HepG2 (cell line): ENCODE results near the gene ARHGEF12. TPM values are rescaled to one million over a fixed set of nuclear protein-coding genes. Genes with fewer than 3 reads are reported as not detected.

ENCODE experiments used
- GATAD2A ChIP-seq: IDR thresholded peaks from 2 replicates; pipeline ENCODE4 v1.6.1; 2016
- NCOA5 ChIP-seq: sonication (generic); formaldehyde crosslinking; IDR thresholded peaks from 2 replicates; pipeline ENCODE4 v1.4.0; 2020; ENCODE audit warnings: missing genetic modification reagents
- RBM39 ChIP-seq: fragments of 200-400 bp; formaldehyde crosslinking; IDR thresholded peaks from one replicate; pipeline ENCODE4 v1.6.1; 2018; ENCODE audit warnings: antibody characterized with exemption, mild to moderate bottlenecking, low read depth, low read length; ENCODE audit not compliant: poor library complexity, severe bottlenecking
- SETDB1 ChIP-seq: sonication (generic); formaldehyde crosslinking; IDR thresholded peaks from 2 replicates; pipeline ENCODE4 v1.5.1; 2020; ENCODE audit warnings: missing genetic modification reagents, mild to moderate bottlenecking, borderline replicate concordance
- SIN3B ChIP-seq: fragments of 150-350 bp; IDR thresholded peaks from 2 replicates; pipeline ENCODE4 v1.6.1; 2014; ENCODE audit warnings: low read length
- polyA plus RNA-seq, 8 experiments: library from polyadenylated mRNA; depleted of rRNA in 3 of 8; stranded (reverse) in 7 of 8; unstranded in 1 of 8; fragments of >200 nt; fragmentation: Illumina TruSeq in 4 of 8; extraction: Trizol in 4 of 8; gene quantifications; 2 replicates each; pipeline versions ENCODE4 v1.2.1 to v1.2.3, GENCODE V29; 2011 to 2016; ENCODE audit warnings: low read depth in 4 of 8, missing spikeins in 1 of 8, mixed read lengths in 1 of 8; ENCODE audit not compliant: insufficient read depth in 1 of 8
- total RNA-seq, 5 experiments: library from RNA; depleted of rRNA; stranded (reverse); fragments of >200 nt; fragmentation: Illumina TruSeq; extraction: Trizol; gene quantifications; 2 replicates each; pipeline ENCODE4 v1.2.3, GENCODE V29; 2016; ENCODE audit warnings: low read depth in 1 of 5
- TF ChIP-seq, protein P1 (sequence below): sonication (generic); formaldehyde crosslinking; IDR thresholded peaks from 2 replicates; pipeline ENCODE4 v1.9.0; 2021; ENCODE audit warnings: mild to moderate bottlenecking, missing genetic modification reagents
- TF ChIP-seq, protein P2 (sequence below): sonication (generic); formaldehyde crosslinking; IDR thresholded peaks from 2 replicates; pipeline ENCODE4 v1.4.0; 2020; ENCODE audit warnings: missing genetic modification reagents
- TF ChIP-seq, protein P3 (sequence below), 2 experiments: IDR thresholded peaks; 2 replicates each; pipeline ENCODE4 v1.6.1; 2011 to 2012; ENCODE audit warnings: low read length in 2 of 2, borderline replicate concordance in 1 of 2, low read depth in 1 of 2, mild to moderate bottlenecking in 1 of 2, moderate library complexity in 1 of 2
- TF ChIP-seq, protein P4 (sequence below): sonication (generic); formaldehyde crosslinking; IDR thresholded peaks from 2 replicates; pipeline ENCODE4 v1.4.0; 2020; ENCODE audit warnings: mild to moderate bottlenecking, missing genetic modification reagents
- TF ChIP-seq, protein P5 (sequence below): sonication (generic); formaldehyde crosslinking; IDR thresholded peaks from 2 replicates; pipeline ENCODE4 v1.5.0; 2020; ENCODE audit warnings: missing genetic modification reagents

ARHGEF12 gene
- total and polyA plus RNA-seq, 2 of the 13 experiments (the other 11 are each of a cell fraction or from before 2014, with no cell fraction given) = 17.9 to 54.4 TPM

DNA sequence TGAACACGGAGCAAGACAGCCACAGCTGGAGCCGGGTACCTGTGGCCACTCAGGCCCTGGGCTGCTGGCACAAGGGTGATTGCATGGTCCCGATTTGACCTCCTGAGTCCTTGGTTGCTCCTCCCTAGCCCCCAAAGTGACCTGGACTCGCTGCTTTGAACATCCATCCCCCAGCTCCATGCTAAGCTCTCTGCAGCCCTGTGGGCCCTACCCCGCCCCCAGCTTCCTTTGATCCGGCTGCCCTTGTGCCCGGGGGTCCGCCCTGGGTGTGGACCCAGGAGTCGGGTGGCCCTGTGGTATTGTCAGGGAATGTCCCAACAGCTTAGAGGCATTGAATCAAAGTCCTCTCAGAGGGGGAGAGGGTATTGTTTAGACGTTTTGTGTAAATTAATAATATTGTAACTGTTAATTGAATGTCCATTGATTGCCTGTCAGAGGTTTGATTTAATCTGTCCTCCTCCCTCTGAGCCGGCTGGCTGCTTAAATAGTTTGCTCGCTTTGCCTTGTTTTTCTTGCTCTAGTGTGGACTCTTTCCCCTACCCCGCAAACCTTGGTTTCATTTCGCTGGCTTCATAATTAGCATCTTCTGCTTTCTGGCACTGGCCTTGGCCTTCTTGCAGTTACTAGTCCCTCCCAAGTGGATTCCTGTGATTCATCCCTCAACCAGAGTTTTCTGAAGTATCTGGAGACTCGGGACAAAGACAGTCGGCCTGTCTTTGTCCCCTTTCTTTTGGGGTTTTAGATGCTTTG is 196.0 kb downstream of the ARHGEF12 start (continued):
- TF ChIP-seq, protein P1, sequence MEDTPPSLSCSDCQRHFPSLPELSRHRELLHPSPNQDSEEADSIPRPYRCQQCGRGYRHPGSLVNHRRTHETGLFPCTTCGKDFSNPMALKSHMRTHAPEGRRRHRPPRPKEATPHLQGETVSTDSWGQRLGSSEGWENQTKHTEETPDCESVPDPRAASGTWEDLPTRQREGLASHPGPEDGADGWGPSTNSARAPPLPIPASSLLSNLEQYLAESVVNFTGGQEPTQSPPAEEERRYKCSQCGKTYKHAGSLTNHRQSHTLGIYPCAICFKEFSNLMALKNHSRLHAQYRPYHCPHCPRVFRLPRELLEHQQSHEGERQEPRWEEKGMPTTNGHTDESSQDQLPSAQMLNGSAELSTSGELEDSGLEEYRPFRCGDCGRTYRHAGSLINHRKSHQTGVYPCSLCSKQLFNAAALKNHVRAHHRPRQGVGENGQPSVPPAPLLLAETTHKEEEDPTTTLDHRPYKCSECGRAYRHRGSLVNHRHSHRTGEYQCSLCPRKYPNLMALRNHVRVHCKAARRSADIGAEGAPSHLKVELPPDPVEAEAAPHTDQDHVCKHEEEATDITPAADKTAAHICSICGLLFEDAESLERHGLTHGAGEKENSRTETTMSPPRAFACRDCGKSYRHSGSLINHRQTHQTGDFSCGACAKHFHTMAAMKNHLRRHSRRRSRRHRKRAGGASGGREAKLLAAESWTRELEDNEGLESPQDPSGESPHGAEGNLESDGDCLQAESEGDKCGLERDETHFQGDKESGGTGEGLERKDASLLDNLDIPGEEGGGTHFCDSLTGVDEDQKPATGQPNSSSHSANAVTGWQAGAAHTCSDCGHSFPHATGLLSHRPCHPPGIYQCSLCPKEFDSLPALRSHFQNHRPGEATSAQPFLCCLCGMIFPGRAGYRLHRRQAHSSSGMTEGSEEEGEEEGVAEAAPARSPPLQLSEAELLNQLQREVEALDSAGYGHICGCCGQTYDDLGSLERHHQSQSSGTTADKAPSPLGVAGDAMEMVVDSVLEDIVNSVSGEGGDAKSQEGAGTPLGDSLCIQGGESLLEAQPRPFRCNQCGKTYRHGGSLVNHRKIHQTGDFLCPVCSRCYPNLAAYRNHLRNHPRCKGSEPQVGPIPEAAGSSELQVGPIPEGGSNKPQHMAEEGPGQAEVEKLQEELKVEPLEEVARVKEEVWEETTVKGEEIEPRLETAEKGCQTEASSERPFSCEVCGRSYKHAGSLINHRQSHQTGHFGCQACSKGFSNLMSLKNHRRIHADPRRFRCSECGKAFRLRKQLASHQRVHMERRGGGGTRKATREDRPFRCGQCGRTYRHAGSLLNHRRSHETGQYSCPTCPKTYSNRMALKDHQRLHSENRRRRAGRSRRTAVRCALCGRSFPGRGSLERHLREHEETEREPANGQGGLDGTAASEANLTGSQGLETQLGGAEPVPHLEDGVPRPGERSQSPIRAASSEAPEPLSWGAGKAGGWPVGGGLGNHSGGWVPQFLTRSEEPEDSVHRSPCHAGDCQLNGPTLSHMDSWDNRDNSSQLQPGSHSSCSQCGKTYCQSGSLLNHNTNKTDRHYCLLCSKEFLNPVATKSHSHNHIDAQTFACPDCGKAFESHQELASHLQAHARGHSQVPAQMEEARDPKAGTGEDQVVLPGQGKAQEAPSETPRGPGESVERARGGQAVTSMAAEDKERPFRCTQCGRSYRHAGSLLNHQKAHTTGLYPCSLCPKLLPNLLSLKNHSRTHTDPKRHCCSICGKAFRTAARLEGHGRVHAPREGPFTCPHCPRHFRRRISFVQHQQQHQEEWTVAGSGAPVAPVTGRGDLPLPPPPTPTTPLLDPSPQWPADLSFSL (CRISPR knock-in tag) = no peak
- no peak for TF ChIP-seq SIN3B
- TF ChIP-seq, protein P2, sequence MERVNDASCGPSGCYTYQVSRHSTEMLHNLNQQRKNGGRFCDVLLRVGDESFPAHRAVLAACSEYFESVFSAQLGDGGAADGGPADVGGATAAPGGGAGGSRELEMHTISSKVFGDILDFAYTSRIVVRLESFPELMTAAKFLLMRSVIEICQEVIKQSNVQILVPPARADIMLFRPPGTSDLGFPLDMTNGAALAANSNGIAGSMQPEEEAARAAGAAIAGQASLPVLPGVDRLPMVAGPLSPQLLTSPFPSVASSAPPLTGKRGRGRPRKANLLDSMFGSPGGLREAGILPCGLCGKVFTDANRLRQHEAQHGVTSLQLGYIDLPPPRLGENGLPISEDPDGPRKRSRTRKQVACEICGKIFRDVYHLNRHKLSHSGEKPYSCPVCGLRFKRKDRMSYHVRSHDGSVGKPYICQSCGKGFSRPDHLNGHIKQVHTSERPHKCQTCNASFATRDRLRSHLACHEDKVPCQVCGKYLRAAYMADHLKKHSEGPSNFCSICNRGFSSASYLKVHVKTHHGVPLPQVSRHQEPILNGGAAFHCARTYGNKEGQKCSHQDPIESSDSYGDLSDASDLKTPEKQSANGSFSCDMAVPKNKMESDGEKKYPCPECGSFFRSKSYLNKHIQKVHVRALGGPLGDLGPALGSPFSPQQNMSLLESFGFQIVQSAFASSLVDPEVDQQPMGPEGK (CRISPR knock-in tag) = peak; percentile 65; the same call in 1 of the 2 replicates
- TF ChIP-seq, protein P3, sequence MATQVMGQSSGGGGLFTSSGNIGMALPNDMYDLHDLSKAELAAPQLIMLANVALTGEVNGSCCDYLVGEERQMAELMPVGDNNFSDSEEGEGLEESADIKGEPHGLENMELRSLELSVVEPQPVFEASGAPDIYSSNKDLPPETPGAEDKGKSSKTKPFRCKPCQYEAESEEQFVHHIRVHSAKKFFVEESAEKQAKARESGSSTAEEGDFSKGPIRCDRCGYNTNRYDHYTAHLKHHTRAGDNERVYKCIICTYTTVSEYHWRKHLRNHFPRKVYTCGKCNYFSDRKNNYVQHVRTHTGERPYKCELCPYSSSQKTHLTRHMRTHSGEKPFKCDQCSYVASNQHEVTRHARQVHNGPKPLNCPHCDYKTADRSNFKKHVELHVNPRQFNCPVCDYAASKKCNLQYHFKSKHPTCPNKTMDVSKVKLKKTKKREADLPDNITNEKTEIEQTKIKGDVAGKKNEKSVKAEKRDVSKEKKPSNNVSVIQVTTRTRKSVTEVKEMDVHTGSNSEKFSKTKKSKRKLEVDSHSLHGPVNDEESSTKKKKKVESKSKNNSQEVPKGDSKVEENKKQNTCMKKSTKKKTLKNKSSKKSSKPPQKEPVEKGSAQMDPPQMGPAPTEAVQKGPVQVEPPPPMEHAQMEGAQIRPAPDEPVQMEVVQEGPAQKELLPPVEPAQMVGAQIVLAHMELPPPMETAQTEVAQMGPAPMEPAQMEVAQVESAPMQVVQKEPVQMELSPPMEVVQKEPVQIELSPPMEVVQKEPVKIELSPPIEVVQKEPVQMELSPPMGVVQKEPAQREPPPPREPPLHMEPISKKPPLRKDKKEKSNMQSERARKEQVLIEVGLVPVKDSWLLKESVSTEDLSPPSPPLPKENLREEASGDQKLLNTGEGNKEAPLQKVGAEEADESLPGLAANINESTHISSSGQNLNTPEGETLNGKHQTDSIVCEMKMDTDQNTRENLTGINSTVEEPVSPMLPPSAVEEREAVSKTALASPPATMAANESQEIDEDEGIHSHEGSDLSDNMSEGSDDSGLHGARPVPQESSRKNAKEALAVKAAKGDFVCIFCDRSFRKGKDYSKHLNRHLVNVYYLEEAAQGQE (IDR thresholded peaks at IDR 0.05; ENCODE audit: borderline replicate concordance in 1 of 2, low read depth in 1 of 2, low read length in 2 of 2) = no peak
- TF ChIP-seq SETDB1 (CRISPR knock-in tag) = no peak
- TF ChIP-seq GATAD2A = peak; percentile 62; the same call in 1 of the 2 replicates
- TF ChIP-seq, protein P4, sequence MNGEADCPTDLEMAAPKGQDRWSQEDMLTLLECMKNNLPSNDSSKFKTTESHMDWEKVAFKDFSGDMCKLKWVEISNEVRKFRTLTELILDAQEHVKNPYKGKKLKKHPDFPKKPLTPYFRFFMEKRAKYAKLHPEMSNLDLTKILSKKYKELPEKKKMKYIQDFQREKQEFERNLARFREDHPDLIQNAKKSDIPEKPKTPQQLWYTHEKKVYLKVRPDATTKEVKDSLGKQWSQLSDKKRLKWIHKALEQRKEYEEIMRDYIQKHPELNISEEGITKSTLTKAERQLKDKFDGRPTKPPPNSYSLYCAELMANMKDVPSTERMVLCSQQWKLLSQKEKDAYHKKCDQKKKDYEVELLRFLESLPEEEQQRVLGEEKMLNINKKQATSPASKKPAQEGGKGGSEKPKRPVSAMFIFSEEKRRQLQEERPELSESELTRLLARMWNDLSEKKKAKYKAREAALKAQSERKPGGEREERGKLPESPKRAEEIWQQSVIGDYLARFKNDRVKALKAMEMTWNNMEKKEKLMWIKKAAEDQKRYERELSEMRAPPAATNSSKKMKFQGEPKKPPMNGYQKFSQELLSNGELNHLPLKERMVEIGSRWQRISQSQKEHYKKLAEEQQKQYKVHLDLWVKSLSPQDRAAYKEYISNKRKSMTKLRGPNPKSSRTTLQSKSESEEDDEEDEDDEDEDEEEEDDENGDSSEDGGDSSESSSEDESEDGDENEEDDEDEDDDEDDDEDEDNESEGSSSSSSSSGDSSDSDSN (CRISPR knock-in tag) = 0 out of 2 replicates have a peak, but pooled peaks have one; percentile 15
- TF ChIP-seq RBM39 = peak; percentile 33
- TF ChIP-seq, protein P5, sequence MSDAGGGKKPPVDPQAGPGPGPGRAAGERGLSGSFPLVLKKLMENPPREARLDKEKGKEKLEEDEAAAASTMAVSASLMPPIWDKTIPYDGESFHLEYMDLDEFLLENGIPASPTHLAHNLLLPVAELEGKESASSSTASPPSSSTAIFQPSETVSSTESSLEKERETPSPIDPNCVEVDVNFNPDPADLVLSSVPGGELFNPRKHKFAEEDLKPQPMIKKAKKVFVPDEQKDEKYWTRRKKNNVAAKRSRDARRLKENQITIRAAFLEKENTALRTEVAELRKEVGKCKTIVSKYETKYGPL (CRISPR knock-in tag) = no peak
- TF ChIP-seq NCOA5 (CRISPR knock-in tag) = no peak
